PC-3 (cell line): ENCODE results near the gene NSFL1C. TPM values are rescaled to one million over a fixed set of nuclear protein-coding genes. Genes with fewer than 3 reads are reported as not detected.

Source experiments
- ATAC-seq: fragments of 200-7000 bp; cut with Tn5 transposase; 2 replicates; pipeline ENCODE4 v1.9.1; 2020; ENCODE audit warnings: mild to moderate bottlenecking, moderate library complexity
- BruUV-seq: library from RNA; stranded (reverse); fragments of 400-500 nt; replicated peaks from 2 replicates; lab custom pipeline; 2021; lab: Mats Ljungman, UMichigan
- CTCF ChIA-PET: fragments of 300-600 bp; sonication (Branson Sonifier 250); formaldehyde crosslinking; loops from one replicate; lab custom pipeline; 2022; ENCODE audit warnings: antibody characterized with exemption; lab: Charles Lee
- POLR2A ChIA-PET: fragments of 300-600 bp; sonication (Branson Sonifier 250); formaldehyde crosslinking; loops from one replicate; lab custom pipeline; 2022; ENCODE audit warnings: antibody characterized with exemption; ENCODE audit not compliant: unreplicated experiment; lab: Charles Lee
- DNase-seq: peaks from one replicate; pipeline ENCODE4 v3.0.0-alpha.2; 2015
- H2AFZ ChIP-seq: fragments of 300-600 bp; sonication (generic); 2 replicates; pipeline ENCODE4 v1.6.0; 2016; ENCODE audit warnings: antibody characterized with exemption, low read length
- H3F3A ChIP-seq: fragments of 300-600 bp; sonication (generic); one replicate; pipeline ENCODE4 v1.6.0; 2017; ENCODE audit warnings: antibody characterized with exemption, low read length, control low read depth, mild to moderate bottlenecking; ENCODE audit not compliant: unreplicated experiment
- H3K27ac ChIP-seq: fragments of 300-600 bp; sonication (generic); 2 replicates; pipeline ENCODE4 v1.5.1; 2016; ENCODE audit warnings: mild to moderate bottlenecking, low read length
- H3K27me3 ChIP-seq: fragments of 300-600 bp; sonication (generic); 2 replicates; pipeline ENCODE4 v1.6.1; 2016; ENCODE audit warnings: low read length, mixed read lengths
- H3K36me3 ChIP-seq: fragments of 300-600 bp; sonication (generic); 2 replicates; pipeline ENCODE4 v1.6.1; 2016; ENCODE audit warnings: low read depth, mixed run types, low read length, mixed read lengths
- H3K4me1 ChIP-seq: fragments of 300-600 bp; sonication (generic); 2 replicates; pipeline ENCODE4 v1.5.1; 2016; ENCODE audit warnings: low read length; ENCODE audit not compliant: insufficient read depth
- H3K4me2 ChIP-seq: fragments of 300-600 bp; sonication (generic); 2 replicates; pipeline ENCODE4 v1.6.0; 2016; ENCODE audit warnings: low read length
- H3K4me3 ChIP-seq: fragments of 300-600 bp; sonication (generic); 2 replicates; pipeline ENCODE4 v1.5.1; 2016; ENCODE audit warnings: mild to moderate bottlenecking, low read length, mixed read lengths
- H3K79me2 ChIP-seq: fragments of 300-600 bp; sonication (generic); 2 replicates; pipeline ENCODE4 v1.6.1; 2017; ENCODE audit warnings: low read length, mixed read lengths
- H3K9ac ChIP-seq: fragments of 300-600 bp; sonication (generic); 2 replicates; pipeline ENCODE4 v1.6.0; 2016; ENCODE audit warnings: mild to moderate bottlenecking, low read length
- H3K9me2 ChIP-seq: fragments of 300-600 bp; sonication (generic); replicated peaks from 2 replicates; pipeline ENCODE4 v1.6.1; 2016; ENCODE audit warnings: mixed run types, low read length, mixed read lengths
- H3K9me3 ChIP-seq: fragments of 300-600 bp; sonication (generic); 2 replicates; pipeline ENCODE4 v1.6.1; 2016; ENCODE audit warnings: low read length, mixed read lengths
- H4K20me1 ChIP-seq: fragments of 300-600 bp; sonication (generic); 2 replicates; pipeline ENCODE4 v1.6.1; 2016; ENCODE audit warnings: low read length, mixed read lengths
- CTCF ChIP-seq: fragments of 300-600 bp; sonication (generic); conservative IDR thresholded peaks from 2 replicates; pipeline ENCODE4 v1.5.1; 2017; ENCODE audit warnings: antibody characterized with exemption, low read depth, mild to moderate bottlenecking, low read length
- EZH2 ChIP-seq: fragments of 300-600 bp; sonication (generic); IDR thresholded peaks from one replicate; pipeline ENCODE4 v1.6.1; 2017; ENCODE audit warnings: antibody characterized with exemption, mild to moderate bottlenecking, low read length; ENCODE audit not compliant: unreplicated experiment
- EZH2phosphoT487 ChIP-seq: fragments of 300-600 bp; sonication (generic); IDR thresholded peaks from 2 replicates; pipeline ENCODE4 v1.6.1; 2018; ENCODE audit warnings: mild to moderate bottlenecking, antibody characterized with exemption, low read length, borderline replicate concordance
- intact Hi-C: fragments of 100-400 bp; cut with micrococcal nuclease; formaldehyde crosslinking; loops from 2 replicates; pipeline ENCODE4 v1.9.0; 2023
- total RNA-seq: library from RNA; depleted of rRNA; stranded (reverse); fragments of >200 nt; gene quantifications from 2 replicates; pipeline ENCODE4 v1.2.3, GENCODE V29; 2014

NSFL1C gene
- total RNA-seq, 1 experiment from 2014 or later: 170 TPM

GRCh38 chr20:1457992-1458391, 8.7 kb downstream of the NSFL1C start:
- H3K27me3 ChIP-seq: no peaks in the 10 kb centered on the region
- TF ChIP-seq EZH2phosphoT487 (no peak), EZH2 (no peak), CTCF (no peak)
- H3F3A ChIP-seq: no peaks in the 10 kb centered on the region
- intact Hi-C loops: no loop called here
- peaks cover 66% of the 10 kb centered on the region for H3K79me2 ChIP-seq
- BruUV-seq: no TSS peak
- no peaks in the 10 kb centered on the region for H3K4me1 ChIP-seq
- H3K27ac ChIP-seq: no peak overlapping the region
- POLR2A ChIA-PET: no interaction called here
- no peaks in the 10 kb centered on the region for H3K9me2 ChIP-seq
- no peaks in the 10 kb centered on the region for H3K9me3 ChIP-seq
- CTCF ChIA-PET: no interaction called here
- H3K9ac ChIP-seq: no peak overlapping the region
- ATAC-seq: no peak
- peaks cover 97% of the 10 kb centered on the region for H3K36me3 ChIP-seq
- DNase-seq: no peak
- H3K4me3 ChIP-seq: no peak overlapping the region
- no peak overlapping the region for H3K4me2 ChIP-seq
- no peak overlapping the region for H2AFZ ChIP-seq
- H4K20me1 ChIP-seq: peaks cover 44% of the 10 kb centered on the region

- no peak for ATAC-seq
- no peak overlapping the region for H3K9ac ChIP-seq
- no peak overlapping the region for H2AFZ ChIP-seq
- ChIA-PET CTCF (no interaction called here), POLR2A (interaction anchor here (0.5 kb wide), 1 partner anchor 11 kb away, joined by 5 read pairs; the partner anchor contains the start of gene NSFL1C)
- intact Hi-C loops: no loop called here
- no peaks in the 10 kb centered on the region for H3F3A ChIP-seq
- H3K79me2 ChIP-seq: peaks cover 49% of the 10 kb centered on the region
- H4K20me1 ChIP-seq: peaks cover 31% of the 10 kb centered on the region
- no TSS peak for BruUV-seq
- TF ChIP-seq EZH2phosphoT487 (no peak), CTCF (no peak), EZH2 (no peak)
- H3K9me3 ChIP-seq: 0 out of 2 replicates have a peak, but pooled peaks cover 5% of the 10 kb centered on the region
- no peak overlapping the region for H3K4me2 ChIP-seq
- H3K4me3 ChIP-seq: no peak overlapping the region
- no peaks in the 10 kb centered on the region for H3K27me3 ChIP-seq
- H3K36me3 ChIP-seq: peaks cover 100% of the 10 kb centered on the region
- DNase-seq: no peak
- H3K9me2 ChIP-seq: no peaks in the 10 kb centered on the region
- H3K4me1 ChIP-seq: no peaks in the 10 kb centered on the region
- H3K27ac ChIP-seq: no peak overlapping the region
Measured at GRCh38 chr20:1456300-1456699, 10.3 kb downstream of the NSFL1C start.

- no peak overlapping the region for H3K27ac ChIP-seq
- H3K4me1 ChIP-seq: no peaks in the 10 kb centered on the region
- H3K79me2 ChIP-seq: 0 out of 2 replicates have a peak, but pooled peaks cover 6% of the 10 kb centered on the region
- H3F3A ChIP-seq: no peaks in the 10 kb centered on the region
- intact Hi-C loops: no loop called here
- H2AFZ ChIP-seq: no peak overlapping the region
- H3K4me3 ChIP-seq: no peak overlapping the region; the same call in 1 of the 2 replicates
- BruUV-seq: no TSS peak
- no peaks in the 10 kb centered on the region for H3K27me3 ChIP-seq
- ATAC-seq (no peak), DNase-seq (no peak)
- H4K20me1 ChIP-seq: no peaks in the 10 kb centered on the region
- POLR2A ChIA-PET: no interaction called here
- no peak overlapping the region for H3K4me2 ChIP-seq
- peaks cover 100% of the 10 kb centered on the region for H3K36me3 ChIP-seq
- H3K9ac ChIP-seq: no peak overlapping the region
- H3K9me2 ChIP-seq: no peaks in the 10 kb centered on the region
- CTCF ChIA-PET: interaction anchor here (0.6 to 0.9 kb wide), 2 partner anchors 53 to 61 kb away, joined by 3 to 6 read pairs; no protein-coding TSS in a partner anchor
- H3K9me3 ChIP-seq: 0 out of 2 replicates have a peak, but pooled peaks cover 8% of the 10 kb centered on the region
- TF ChIP-seq EZH2phosphoT487 (no peak), CTCF (no peak), EZH2 (no peak)
Measured at GRCh38 chr20:1450926-1451491, 15.6 kb downstream of the NSFL1C start.
